HG02571 (cell line): ENCODE data around the gene SMYD3.

Experiments
- ATAC-seq: cut with Tn5 transposase; IDR thresholded peaks from one replicate; pipeline ENCODE4 v1.9.1; 2021; ENCODE audit warnings: mild to moderate bottlenecking, moderate library complexity; ENCODE audit not compliant: unreplicated experiment

SMYD3 gene

GRCh38 chr1:246516126-246516525 is 9.0 kb upstream of the SMYD3 start:
- ATAC-seq: no peak

- no peak for ATAC-seq
These were observed 8.4 kb upstream of the SMYD3 start for GRCh38 chr1:246515390-246516005.

- no peak for ATAC-seq
These were observed 6.7 kb upstream of the SMYD3 start for GRCh38 chr1:246513619-246514343.

GRCh38 chr1:246513041-246513440 is 6.0 kb upstream of the SMYD3 start:
- ATAC-seq: no peak

GRCh38 chr1:246512635-246513034 is 5.6 kb upstream of the SMYD3 start:
- ATAC-seq: no peak

- no peak for ATAC-seq
These were observed 5.2 kb upstream of the SMYD3 start for GRCh38 chr1:246512230-246512629.

- ATAC-seq: no peak
These were observed 4.1 kb upstream of the SMYD3 start for GRCh38 chr1:246511203-246511602.

GRCh38 chr1:246510147-246511030 is 3.3 kb upstream of the SMYD3 start:
- no peak for ATAC-seq

- no peak for ATAC-seq
These were observed 2.0 kb upstream of the SMYD3 start for GRCh38 chr1:246508897-246509688.

GRCh38 chr1:246506367-246506673 is 759 bp downstream of the SMYD3 start:
- ATAC-seq: peak; percentile 7

GRCh38 chr1:246503341-246503740 is 3.7 kb downstream of the SMYD3 start:
- ATAC-seq: no peak

- ATAC-seq: no peak
These were observed 9.7 kb downstream of the SMYD3 start for GRCh38 chr1:246497331-246497915.

GRCh38 chr1:246492611-246493245 is 14.4 kb downstream of the SMYD3 start:
- no peak for ATAC-seq

- ATAC-seq: no peak
These were observed 15.5 kb downstream of the SMYD3 start for GRCh38 chr1:246491551-246492053.

- no peak for ATAC-seq
These were observed 18.4 kb downstream of the SMYD3 start for GRCh38 chr1:246488674-246489073.

GRCh38 chr1:246483569-246483933 is 23.5 kb downstream of the SMYD3 start:
- ATAC-seq: no peak

GRCh38 chr1:246482805-246483568 is 24.1 kb downstream of the SMYD3 start:
- ATAC-seq: peak; percentile 71

GRCh38 chr1:246479061-246479460 is 28.0 kb downstream of the SMYD3 start:
- ATAC-seq: no peak

GRCh38 chr1:246477634-246478033 is 29.4 kb downstream of the SMYD3 start:
- ATAC-seq: no peak
